ENCODE measurements around the gene SP1. TPM values are rescaled to one million over a fixed set of nuclear protein-coding genes. Genes with fewer than 3 reads are reported as not detected.

The SP1 gene
- total and polyA plus RNA-seq, 9 of the 15 experiments (the other 6 are each of a cell fraction or from before 2014, with no cell fraction given) = 8.0 to 65.5 (median 41.6) TPM

DNA sequence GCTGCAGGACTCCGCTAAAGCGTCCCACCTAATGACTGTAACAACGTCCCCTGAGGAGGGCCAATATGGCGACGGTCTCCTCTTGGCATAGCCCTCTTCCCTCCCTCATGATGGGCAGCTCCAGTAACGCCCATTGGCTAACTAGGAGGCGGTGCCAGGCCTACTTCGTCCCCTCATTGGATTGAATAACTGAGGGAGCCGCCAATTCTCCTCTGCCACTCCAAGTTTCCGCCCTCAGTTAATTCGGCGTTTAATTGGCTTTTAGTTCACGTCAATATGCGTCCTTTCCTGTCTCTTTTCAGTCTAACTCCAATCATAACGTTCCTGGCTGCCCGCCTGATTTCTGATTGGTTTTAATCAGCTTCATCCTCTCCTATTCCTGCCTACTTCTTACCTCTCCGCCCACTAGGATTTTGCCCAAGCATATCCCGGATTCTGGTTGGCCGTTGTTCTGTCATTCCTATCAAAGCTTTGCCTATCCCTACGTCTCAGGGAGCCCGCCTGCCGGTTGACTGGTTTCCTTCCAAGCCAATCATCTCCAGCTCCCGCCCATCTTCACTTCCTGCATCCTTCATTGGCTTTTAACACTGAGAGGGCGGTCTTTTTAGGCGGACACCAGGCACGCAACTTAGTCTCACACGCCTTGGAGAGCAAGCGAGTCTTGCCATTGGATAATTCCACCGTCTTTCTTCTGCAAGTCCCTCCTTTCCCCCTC, 430 bp upstream of the SP1 start (continued):
- TF ChIP-seq CHD2 (IDR thresholded peaks at IDR 0.05; ENCODE audit: low read depth, low read length) (peak; percentile 93), SP2 (IDR thresholded peaks at IDR 0.05; ENCODE audit: extremely low read depth, low read depth, low read length, poor library complexity, severe bottlenecking) (peak; percentile 89), ZZZ3 (IDR thresholded peaks at IDR 0.05) (no peak), FOXA3 (CRISPR knock-in tag; conservative IDR thresholded peaks at IDR 0.05 in 1 of 2, IDR thresholded peaks at IDR 0.05 in 1 of 2) (peak in 1 of 2 experiments; percentile 47; a peak in 2 of 4 replicates), RB1 (IDR thresholded peaks at IDR 0.05; ENCODE audit: low read depth) (peak; percentile 11; the same call in 1 of the 2 replicates), ZSCAN29 (IDR thresholded peaks at IDR 0.05) (no peak), ATF7 (IDR thresholded peaks at IDR 0.05) (peak; percentile 94), FOXK2 (conservative IDR thresholded peaks at IDR 0.05 in 1 of 2, IDR thresholded peaks at IDR 0.05 in 1 of 2; ENCODE audit: low read depth in 2 of 2) (peak; percentile 95 to 97), IRF1 (CRISPR knock-in tag; IDR thresholded peaks at IDR 0.05; ENCODE audit: borderline replicate concordance) (no peak), ESRRA (IDR thresholded peaks at IDR 0.05; ENCODE audit: borderline replicate concordance, low read depth) (no peak)
- TF ChIP-seq, protein P1, sequence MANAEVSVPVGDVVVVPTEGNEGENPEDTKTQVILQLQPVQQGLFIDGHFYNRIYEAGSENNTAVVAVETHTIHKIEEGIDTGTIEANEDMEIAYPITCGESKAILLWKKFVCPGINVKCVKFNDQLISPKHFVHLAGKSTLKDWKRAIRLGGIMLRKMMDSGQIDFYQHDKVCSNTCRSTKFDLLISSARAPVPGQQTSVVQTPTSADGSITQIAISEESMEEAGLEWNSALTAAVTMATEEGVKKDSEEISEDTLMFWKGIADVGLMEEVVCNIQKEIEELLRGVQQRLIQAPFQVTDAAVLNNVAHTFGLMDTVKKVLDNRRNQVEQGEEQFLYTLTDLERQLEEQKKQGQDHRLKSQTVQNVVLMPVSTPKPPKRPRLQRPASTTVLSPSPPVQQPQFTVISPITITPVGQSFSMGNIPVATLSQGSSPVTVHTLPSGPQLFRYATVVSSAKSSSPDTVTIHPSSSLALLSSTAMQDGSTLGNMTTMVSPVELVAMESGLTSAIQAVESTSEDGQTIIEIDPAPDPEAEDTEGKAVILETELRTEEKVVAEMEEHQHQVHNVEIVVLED (CRISPR knock-in tag; IDR thresholded peaks at IDR 0.05) = peak; percentile 30; the same call in 1 of the 2 replicates
- TF ChIP-seq, protein P2, sequence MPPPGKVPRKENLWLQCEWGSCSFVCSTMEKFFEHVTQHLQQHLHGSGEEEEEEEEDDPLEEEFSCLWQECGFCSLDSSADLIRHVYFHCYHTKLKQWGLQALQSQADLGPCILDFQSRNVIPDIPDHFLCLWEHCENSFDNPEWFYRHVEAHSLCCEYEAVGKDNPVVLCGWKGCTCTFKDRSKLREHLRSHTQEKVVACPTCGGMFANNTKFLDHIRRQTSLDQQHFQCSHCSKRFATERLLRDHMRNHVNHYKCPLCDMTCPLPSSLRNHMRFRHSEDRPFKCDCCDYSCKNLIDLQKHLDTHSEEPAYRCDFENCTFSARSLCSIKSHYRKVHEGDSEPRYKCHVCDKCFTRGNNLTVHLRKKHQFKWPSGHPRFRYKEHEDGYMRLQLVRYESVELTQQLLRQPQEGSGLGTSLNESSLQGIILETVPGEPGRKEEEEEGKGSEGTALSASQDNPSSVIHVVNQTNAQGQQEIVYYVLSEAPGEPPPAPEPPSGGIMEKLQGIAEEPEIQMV (tag; conservative IDR thresholded peaks at IDR 0.05; ENCODE audit: low read depth) = no peak
- TF ChIP-seq, protein P3, sequence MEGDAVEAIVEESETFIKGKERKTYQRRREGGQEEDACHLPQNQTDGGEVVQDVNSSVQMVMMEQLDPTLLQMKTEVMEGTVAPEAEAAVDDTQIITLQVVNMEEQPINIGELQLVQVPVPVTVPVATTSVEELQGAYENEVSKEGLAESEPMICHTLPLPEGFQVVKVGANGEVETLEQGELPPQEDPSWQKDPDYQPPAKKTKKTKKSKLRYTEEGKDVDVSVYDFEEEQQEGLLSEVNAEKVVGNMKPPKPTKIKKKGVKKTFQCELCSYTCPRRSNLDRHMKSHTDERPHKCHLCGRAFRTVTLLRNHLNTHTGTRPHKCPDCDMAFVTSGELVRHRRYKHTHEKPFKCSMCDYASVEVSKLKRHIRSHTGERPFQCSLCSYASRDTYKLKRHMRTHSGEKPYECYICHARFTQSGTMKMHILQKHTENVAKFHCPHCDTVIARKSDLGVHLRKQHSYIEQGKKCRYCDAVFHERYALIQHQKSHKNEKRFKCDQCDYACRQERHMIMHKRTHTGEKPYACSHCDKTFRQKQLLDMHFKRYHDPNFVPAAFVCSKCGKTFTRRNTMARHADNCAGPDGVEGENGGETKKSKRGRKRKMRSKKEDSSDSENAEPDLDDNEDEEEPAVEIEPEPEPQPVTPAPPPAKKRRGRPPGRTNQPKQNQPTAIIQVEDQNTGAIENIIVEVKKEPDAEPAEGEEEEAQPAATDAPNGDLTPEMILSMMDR (IDR thresholded peaks at IDR 0.05 in 2 of 3, conservative IDR thresholded peaks at IDR 0.05 in 1 of 3; ENCODE audit: insufficient read depth in 2 of 3, low read depth in 1 of 3, low read length in 3 of 3) = peak in 1 of 3 experiments; percentile 7; a peak in 1 of 6 replicates
- TF ChIP-seq, protein P4, sequence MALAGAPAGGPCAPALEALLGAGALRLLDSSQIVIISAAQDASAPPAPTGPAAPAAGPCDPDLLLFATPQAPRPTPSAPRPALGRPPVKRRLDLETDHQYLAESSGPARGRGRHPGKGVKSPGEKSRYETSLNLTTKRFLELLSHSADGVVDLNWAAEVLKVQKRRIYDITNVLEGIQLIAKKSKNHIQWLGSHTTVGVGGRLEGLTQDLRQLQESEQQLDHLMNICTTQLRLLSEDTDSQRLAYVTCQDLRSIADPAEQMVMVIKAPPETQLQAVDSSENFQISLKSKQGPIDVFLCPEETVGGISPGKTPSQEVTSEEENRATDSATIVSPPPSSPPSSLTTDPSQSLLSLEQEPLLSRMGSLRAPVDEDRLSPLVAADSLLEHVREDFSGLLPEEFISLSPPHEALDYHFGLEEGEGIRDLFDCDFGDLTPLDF (CRISPR knock-in tag; IDR thresholded peaks at IDR 0.05) = peak; percentile 67; the same call in 1 of the 2 replicates
- TF ChIP-seq, protein P5, sequence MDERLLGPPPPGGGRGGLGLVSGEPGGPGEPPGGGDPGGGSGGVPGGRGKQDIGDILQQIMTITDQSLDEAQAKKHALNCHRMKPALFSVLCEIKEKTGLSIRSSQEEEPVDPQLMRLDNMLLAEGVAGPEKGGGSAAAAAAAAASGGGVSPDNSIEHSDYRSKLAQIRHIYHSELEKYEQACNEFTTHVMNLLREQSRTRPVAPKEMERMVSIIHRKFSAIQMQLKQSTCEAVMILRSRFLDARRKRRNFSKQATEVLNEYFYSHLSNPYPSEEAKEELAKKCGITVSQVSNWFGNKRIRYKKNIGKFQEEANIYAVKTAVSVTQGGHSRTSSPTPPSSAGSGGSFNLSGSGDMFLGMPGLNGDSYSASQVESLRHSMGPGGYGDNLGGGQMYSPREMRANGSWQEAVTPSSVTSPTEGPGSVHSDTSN (CRISPR knock-in tag; IDR thresholded peaks at IDR 0.05; ENCODE audit: low read depth) = peak; percentile 87
- TF ChIP-seq, protein P5 (tag; conservative IDR thresholded peaks at IDR 0.05; ENCODE audit: low read depth) = peak; percentile 100
